ENCODE results near the gene BMP2K. TPM values are rescaled to one million over a fixed set of nuclear protein-coding genes. Genes with fewer than 3 reads are reported as not detected.

The BMP2K gene
- polyA plus RNA-seq, 1 donor (not counting 4 experiments of a cell fraction or from before 2014, with no cell fraction given): 35.4 TPM

DNA sequence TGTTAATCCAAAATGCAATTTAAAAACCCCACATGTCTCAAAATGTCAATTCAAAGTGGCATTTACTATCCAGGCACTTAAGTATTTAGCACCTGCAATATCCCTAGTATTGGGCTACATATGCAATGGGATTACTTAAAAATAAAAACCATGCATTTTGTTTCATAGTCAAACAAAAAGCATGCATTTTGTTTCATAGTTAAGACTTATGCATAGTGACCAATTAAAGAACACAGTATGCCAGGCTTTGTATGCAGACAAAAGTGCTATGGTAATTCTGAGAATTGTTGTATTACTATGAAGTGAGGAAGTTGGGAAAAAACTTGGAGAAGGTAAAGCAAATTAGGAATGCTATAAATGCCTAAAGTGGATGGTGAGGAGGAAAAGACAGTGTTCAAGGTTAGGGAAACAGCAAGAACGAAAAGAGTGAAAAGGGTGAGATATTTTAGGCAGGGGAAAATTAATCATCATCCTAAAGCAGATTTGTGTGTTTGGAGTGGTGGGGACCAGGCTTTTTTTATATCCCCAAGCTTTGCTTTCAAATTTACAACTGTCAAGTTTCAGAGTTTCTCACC lies 10.6 kb upstream of the BMP2K start:
- FAIRE-seq (peak; percentile 36), DNase-seq (ENCODE audit: low read depth, low spot score) (no peak)
- Histone ChIP-seq H3K4me3 (ENCODE audit: control insufficient read depth in 2 of 3, extremely low read depth in 1 of 3, insufficient read depth in 2 of 3, low read depth in 1 of 3, low read length in 3 of 3) (no peak overlapping the region), H4K20me1 (ENCODE audit: control insufficient read depth, extremely low read depth, insufficient read depth, low read length) (no peaks in the 10 kb centered on the region), H3K79me2 (ENCODE audit: control insufficient read depth, insufficient read depth, low read length) (no peaks in the 10 kb centered on the region), H3K4me1 (ENCODE audit: control insufficient read depth, extremely low read depth, insufficient read depth, low read length) (peaks cover 20% of the 10 kb centered on the region), H3K9ac (ENCODE audit: control insufficient read depth, extremely low read depth, insufficient read depth, low read length) (no peak overlapping the region), H3K9me1 (ENCODE audit: control insufficient read depth, extremely low read depth, insufficient read depth, low read length) (no peaks in the 10 kb centered on the region), H3K9me3 (ENCODE audit: control insufficient read depth, low read depth, low read length) (no peaks in the 10 kb centered on the region), H3K27ac (ENCODE audit: control insufficient read depth, insufficient read depth, low read length) (no peak overlapping the region), H3K4me2 (ENCODE audit: control insufficient read depth, extremely low read depth, insufficient read depth, low read depth, low read length) (no peak overlapping the region), H3K36me3 (ENCODE audit: control insufficient read depth in 2 of 2, extremely low read depth in 1 of 2, insufficient read depth in 2 of 2, low read length in 2 of 2) (no peaks in the 10 kb centered on the region), H3K27me3 (ENCODE audit: control insufficient read depth, extremely low read depth, insufficient read depth, low read length) (no peaks in the 10 kb centered on the region), H2AFZ (ENCODE audit: control insufficient read depth, low read length) (no peak overlapping the region)
- dilution Hi-C loops (cut with MboI; ENCODE audit: extremely low pct_ligation_motif_present, low sequenced_read_pairs): no loop called here
- TF ChIP-seq CTCF (optimal IDR thresholded peaks at IDR 0.05 in 1 of 3, IDR thresholded peaks at IDR 0.05 in 1 of 3, conservative IDR thresholded peaks at IDR 0.05 in 1 of 3; ENCODE audit: extremely low read depth in 1 of 3, insufficient read depth in 2 of 3, low read length in 3 of 3) (no peak), EZH2 (IDR thresholded peaks at IDR 0.05; ENCODE audit: low read length) (no peak)

GRCh38 chr4:78766026-78766425 lies 10.1 kb upstream of the BMP2K start:
- Histone ChIP-seq H3K79me2 (ENCODE audit: control insufficient read depth, insufficient read depth, low read length) (no peaks in the 10 kb centered on the region), H2AFZ (ENCODE audit: control insufficient read depth, low read length) (no peak overlapping the region), H3K36me3 (ENCODE audit: control insufficient read depth in 2 of 2, extremely low read depth in 1 of 2, insufficient read depth in 2 of 2, low read length in 2 of 2) (no peaks in the 10 kb centered on the region), H4K20me1 (ENCODE audit: control insufficient read depth, extremely low read depth, insufficient read depth, low read length) (no peaks in the 10 kb centered on the region), H3K9me3 (ENCODE audit: control insufficient read depth, low read depth, low read length) (no peaks in the 10 kb centered on the region), H3K9me1 (ENCODE audit: control insufficient read depth, extremely low read depth, insufficient read depth, low read length) (no peaks in the 10 kb centered on the region), H3K27me3 (ENCODE audit: control insufficient read depth, extremely low read depth, insufficient read depth, low read length) (no peaks in the 10 kb centered on the region), H3K27ac (ENCODE audit: control insufficient read depth, insufficient read depth, low read length) (no peak overlapping the region), H3K9ac (ENCODE audit: control insufficient read depth, extremely low read depth, insufficient read depth, low read length) (no peak overlapping the region), H3K4me1 (ENCODE audit: control insufficient read depth, extremely low read depth, insufficient read depth, low read length) (peaks cover 20% of the 10 kb centered on the region), H3K4me3 (ENCODE audit: control insufficient read depth in 2 of 3, extremely low read depth in 1 of 3, insufficient read depth in 2 of 3, low read depth in 1 of 3, low read length in 3 of 3) (no peak overlapping the region), H3K4me2 (ENCODE audit: control insufficient read depth, extremely low read depth, insufficient read depth, low read depth, low read length) (no peak overlapping the region)
- dilution Hi-C loops (cut with MboI; ENCODE audit: extremely low pct_ligation_motif_present, low sequenced_read_pairs): no loop called here
- no peak for DNase-seq (ENCODE audit: low read depth, low spot score)
- no peak for TF ChIP-seq CTCF (optimal IDR thresholded peaks at IDR 0.05 in 1 of 3, IDR thresholded peaks at IDR 0.05 in 1 of 3, conservative IDR thresholded peaks at IDR 0.05 in 1 of 3; ENCODE audit: extremely low read depth in 1 of 3, insufficient read depth in 2 of 3, low read length in 3 of 3)
- TF ChIP-seq EZH2 (IDR thresholded peaks at IDR 0.05; ENCODE audit: low read length): no peak
- no peak for FAIRE-seq
